NCI-H510A (cell line): Measurements from ENCODE around the gene TRPC4AP.
A peak's percentile ranks its signal among the peaks of the same experiment; 100 is the strongest.

Experiments
- DNase-seq: peaks from one replicate; lab custom pipeline; 2025; lab: John Stamatoyannopoulos, UW

Gene TRPC4AP

DNA sequence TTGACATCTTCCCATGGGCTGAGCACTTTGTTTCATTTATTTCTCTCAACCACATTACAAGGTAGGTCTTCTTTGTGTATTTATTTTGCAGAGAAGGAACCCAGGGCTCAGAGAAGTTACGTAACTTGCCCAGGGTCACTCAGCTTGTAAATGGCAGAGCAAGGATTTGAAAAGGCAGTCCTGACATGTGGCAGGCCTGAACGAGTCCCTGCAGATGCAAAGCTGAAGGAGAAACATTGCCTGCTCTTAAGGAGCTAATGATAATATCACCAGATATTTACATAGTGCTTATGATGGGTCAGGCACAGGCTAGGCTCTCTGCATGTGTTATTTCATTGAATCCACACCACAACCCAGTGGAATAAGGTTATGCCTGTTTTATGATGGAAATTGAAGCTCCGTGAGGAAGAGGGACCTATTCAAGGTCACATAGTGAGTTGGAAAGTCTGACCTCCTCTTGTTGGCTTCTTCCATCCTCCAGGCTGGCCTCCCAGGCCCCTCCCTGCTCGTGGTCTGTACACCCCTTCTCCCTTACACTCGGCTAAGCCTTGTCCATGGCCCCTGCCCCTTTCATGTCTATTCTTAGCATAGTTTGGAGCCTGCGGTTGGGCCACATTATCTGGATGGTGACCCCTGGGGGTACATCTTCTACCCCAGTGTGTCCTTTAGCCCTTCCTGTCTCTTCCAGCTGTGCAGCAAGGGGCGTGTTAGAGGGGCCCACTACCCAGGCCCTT lies 124.4 kb downstream of the TRPC4AP start:
- DNase-seq, result no peak

DNA sequence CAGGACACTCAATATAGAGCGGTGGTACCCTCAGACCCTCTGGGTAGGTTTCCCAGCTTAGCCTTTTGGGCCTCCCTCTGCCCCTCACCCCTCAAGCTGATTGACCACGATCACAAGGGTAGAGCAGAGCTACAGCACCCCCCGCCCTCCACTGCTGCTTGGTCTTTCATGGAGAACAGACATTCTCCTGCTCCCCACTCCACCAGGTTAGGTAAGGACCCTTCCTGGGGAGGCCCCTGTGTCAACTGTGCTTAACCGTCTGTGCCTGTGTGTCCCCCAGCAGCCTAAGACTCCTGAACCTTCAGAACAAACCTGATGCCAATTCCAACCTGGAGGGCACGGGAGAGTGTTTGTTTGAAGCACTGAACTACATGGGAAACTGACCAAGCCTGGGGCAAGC lies 125.2 kb downstream of the TRPC4AP start:
- no peak for DNase-seq

DNA sequence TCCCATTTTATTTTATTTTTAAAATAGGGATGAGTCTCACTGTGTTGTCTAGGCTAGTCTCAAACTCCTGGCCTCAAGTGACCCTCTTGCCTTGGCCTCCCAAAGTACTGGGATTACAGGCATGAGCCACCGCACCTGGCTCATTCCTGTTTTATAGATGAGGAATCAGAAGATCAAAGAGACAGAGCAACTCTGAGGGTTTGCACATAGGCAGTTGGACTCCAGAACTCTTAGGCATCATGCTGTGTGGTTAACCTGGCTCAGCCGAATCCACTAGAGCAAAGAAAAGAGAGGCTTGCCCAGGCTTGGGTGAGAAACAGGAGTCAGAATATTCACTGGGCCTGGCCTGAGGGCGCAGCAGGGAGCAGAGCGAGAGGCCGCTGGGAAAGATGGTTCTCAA lies 127.6 kb downstream of the TRPC4AP start:
- no peak for DNase-seq

DNA sequence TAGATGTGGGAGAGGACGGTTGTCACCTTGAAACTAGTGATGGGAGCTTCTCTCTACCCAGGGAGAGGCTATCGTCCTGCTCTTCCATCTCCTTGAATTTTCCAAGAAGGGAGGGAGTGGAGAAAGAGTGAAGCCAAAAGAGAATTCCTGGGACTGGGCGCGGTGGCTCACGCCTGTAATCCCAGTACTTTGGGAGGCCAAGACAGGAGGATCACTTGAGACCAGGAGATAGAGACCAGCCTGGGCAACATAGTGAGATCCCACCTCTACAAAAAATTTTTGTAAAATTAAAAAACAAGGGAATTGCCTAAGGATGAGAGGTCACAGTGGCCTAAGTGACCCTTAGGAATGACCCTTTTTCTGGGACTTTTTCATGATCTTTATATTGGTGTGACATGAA lies 128.1 kb downstream of the TRPC4AP start:
- no peak for DNase-seq

DNA sequence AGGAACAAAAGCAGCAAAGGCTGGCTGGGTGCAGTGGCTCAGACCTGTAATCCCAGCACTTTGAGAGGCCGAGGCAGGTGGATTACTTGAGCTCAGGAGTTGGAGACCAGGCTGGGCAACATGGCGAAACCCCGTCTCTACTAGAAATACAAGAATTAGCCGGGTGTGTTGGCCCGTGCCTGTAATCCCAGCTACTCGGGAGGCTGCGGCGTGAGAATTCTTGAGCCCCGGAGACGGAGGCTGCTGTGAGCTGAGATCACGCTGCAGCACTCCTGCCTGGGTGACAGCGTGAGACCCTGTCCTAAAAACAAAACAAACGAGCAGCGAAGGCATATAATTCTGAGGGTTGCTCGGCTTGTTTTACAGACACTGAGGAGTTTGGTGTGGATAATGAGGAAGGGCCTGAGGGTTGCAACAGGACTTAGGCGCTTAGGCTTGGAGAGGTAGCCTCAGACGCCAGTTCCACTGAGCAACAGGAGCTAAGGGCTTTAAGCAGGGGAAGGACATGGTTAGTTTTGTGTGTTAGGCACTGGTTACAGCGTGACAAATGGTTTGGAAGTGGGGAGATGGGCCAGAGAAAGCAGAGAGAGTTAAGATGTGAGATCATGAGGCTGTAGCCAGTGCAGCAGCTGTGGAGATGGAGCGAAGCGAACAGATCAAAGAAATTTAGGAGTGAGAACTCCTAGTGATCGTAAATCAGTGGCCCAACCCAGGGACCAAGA lies 135.7 kb downstream of the TRPC4AP start:
- DNase-seq, result no peak

DNA sequence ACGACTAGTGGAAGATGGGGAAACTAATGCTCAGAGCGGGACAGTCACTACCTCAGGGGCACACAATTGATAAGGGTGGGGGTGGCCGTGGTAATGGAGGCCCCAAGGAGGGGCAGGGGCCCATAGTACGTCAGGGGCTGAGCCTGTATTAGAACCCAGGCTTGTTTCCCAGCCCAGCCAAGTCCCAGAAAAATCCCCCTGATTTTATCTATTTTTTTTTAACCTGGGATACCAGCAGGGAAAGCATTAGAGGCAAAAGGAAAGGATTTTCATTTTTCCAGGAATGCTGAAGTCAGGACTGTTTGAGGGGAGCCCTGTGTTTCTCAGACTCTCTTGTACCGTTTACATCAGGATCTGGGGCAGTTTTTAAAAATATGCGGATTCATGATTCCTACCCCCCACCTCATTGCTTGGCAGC lies 136.6 kb downstream of the TRPC4AP start:
- DNase-seq, result no peak

DNA sequence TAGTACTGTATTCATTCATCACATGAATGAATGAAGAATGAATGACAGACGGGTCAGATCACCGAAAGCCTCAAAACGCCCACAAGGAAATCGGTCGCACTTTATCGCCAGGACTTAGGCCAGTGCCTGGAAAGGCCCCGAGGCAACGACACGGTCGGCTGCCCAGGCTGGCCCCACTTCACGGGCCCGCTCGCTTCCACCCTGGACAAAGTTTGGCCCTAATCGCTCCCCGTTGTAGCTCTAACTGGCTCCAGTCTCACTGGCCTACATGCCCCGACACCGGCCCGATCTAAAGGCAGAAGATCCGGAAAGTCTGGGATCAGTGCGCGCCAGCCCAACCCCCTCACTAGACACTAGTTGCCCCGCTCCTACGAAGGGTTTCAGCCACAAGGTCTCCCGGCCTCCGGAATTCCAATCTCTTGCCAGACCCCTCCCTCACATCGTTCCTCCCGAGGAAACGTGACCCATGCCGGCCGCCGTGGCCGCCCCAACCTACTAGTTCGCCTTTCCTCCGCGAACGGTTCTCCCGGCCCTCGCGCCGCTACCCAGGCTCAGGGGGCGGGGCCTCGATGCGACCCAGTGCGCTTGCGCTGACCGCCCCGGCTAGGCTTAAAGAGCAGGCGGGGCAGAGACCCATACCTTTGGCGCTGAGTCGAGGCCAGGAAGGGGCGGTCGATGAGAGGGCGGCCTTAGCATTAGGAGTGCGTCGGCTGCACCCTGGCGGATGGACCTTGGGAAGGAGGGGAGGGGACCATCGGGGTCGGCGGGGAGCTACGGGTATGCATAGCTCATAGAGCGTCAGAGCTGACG lies 137.2 kb downstream of the TRPC4AP start, which contains the start of the genes GSS and MYH7B:
Gene GSS, minus strand, starts transcription at position 576 of the 810 bp plus-strand sequence. CDS start 3,954 bp downstream, outside the sequence.
Gene MYH7B, plus strand, starts transcription at position 638 of the 810 bp plus-strand sequence. CDS start 22,138 bp downstream, outside the sequence.
- DNase-seq, result peak; percentile 96

DNA sequence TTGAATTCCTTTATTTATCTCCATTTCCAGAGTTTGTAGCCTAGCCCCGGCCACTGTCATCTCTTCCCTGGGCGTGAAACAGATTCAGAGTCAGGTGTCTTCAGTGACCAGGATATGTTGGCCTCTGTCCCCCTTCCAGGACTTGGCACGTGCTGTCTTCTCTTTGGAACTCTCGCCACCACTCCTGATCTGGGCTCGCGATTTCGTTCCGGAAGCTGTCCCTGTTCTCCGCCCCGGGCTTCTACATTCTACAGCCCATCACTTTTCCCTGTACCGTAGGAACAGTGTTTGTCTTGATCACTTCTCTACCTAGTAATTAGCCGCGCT lies 137.7 kb downstream of the TRPC4AP start:
- DNase-seq, result no peak

DNA sequence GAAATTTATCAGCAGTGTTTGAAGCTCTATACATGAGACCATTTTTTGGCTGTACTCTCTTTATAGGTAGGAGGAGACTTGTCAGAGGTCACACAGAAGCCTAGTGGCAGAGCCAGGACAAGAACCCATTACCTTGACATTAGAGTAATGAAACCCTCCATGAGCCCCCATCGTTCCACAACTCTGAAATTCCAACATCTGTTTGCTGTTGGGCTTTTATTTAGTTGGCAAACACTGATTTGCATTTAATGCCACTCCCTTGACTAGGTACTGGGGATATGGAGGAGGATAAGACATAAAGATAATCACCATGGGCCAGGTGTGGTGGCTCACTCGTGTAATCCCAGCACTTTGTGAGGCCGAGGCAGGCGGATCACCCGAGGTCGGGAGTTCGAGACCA lies 138.6 kb downstream of the TRPC4AP start:
- no peak for DNase-seq

- no peak for DNase-seq
Measured at GRCh38 chr20:34952671-34953070, 139.9 kb downstream of the TRPC4AP start.
